Measurements from ENCODE around the gene SLC1A5. TPM values are rescaled to one million over a fixed set of nuclear protein-coding genes. Genes with fewer than 3 reads are reported as not detected.

SLC1A5 gene
- total RNA-seq, 2 experiments from 2014 or later, result 145 to 161 TPM

DNA sequence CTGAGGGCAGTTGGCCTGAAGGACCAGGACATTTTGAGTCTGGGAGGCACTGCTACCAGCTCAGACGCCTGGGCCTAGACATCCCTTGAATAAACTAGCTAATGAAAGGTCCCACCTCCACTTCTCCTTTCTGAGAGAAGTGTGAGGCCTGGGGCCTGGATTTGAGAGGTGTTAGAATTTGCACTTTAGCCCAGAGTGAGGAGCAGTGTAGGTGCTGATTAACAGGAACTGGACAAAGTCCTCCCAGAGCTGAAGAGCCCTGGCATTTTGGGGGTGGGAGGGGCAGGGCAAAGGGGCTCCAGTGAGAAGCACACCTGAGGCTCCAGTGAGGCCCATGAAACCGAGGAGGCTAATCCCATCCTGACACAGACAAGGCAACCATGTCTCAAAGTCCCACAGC is 15.2 kb upstream of the SLC1A5 start:
- Histone ChIP-seq H3K36me3 (ENCODE audit: insufficient read depth, low read length) (no peaks in the 10 kb centered on the region), H3K9me3 (ENCODE audit: low read length) (no peaks in the 10 kb centered on the region), H3K4me1 (ENCODE audit: insufficient read depth, low read length, poor library complexity, severe bottlenecking) (no peaks in the 10 kb centered on the region), H3K9me2 (ENCODE audit: insufficient read depth, low read length) (no peaks in the 10 kb centered on the region), H3K4me2 (ENCODE audit: low read length) (no peak overlapping the region), H3K79me2 (ENCODE audit: insufficient read depth, low read depth, low read length) (no peaks in the 10 kb centered on the region), H2AFZ (ENCODE audit: low read length) (no peak overlapping the region), H4K20me1 (ENCODE audit: insufficient read depth, low read length) (no peaks in the 10 kb centered on the region), H3K27ac (ENCODE audit: low read depth, low read length, poor library complexity, severe bottlenecking) (no peak overlapping the region), H3K4me3 (ENCODE audit: low read depth, low read length, poor library complexity, severe bottlenecking) (no peak overlapping the region)
- ChIA-PET CTCF (ENCODE audit: unreplicated experiment) (no interaction called here), POLR2A (interaction anchor here (0.7 kb wide), 1 partner anchor 204 kb away, joined by 3 read pairs; no protein-coding TSS in a partner anchor)
- TF ChIP-seq, protein P1, sequence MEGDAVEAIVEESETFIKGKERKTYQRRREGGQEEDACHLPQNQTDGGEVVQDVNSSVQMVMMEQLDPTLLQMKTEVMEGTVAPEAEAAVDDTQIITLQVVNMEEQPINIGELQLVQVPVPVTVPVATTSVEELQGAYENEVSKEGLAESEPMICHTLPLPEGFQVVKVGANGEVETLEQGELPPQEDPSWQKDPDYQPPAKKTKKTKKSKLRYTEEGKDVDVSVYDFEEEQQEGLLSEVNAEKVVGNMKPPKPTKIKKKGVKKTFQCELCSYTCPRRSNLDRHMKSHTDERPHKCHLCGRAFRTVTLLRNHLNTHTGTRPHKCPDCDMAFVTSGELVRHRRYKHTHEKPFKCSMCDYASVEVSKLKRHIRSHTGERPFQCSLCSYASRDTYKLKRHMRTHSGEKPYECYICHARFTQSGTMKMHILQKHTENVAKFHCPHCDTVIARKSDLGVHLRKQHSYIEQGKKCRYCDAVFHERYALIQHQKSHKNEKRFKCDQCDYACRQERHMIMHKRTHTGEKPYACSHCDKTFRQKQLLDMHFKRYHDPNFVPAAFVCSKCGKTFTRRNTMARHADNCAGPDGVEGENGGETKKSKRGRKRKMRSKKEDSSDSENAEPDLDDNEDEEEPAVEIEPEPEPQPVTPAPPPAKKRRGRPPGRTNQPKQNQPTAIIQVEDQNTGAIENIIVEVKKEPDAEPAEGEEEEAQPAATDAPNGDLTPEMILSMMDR (conservative IDR thresholded peaks at IDR 0.05; ENCODE audit: low read length), result no peak
- TF ChIP-seq EZH2phosphoT487 (IDR thresholded peaks at IDR 0.05; ENCODE audit: borderline replicate concordance, low read depth, low read length), result no peak
- intact Hi-C loops (cut with micrococcal nuclease; ENCODE audit: unreplicated experiment), result no loop called here
- DNase-seq (ENCODE audit: low spot score), result no peak
- BruUV-seq (replicated peaks), result no TSS peak

DNA sequence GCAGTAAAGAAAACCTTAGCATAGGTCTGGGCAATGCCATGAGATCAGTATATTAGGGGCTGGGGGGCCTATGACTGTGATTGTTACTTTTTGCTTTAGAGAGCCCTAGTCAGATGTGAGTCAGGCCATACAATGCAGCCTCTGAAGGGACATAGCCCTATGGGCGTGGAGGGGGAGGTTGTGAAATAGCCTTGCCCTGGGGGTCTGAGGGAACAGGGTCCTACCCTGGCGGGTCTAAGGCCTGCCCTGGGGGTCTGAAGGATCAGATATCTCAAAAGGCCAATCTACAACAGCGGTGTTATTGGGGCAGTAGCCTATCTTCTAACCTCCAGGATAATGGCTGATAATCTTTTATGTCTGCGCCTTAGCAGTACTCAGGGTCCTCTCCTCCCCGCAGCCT is 13.8 kb upstream of the SLC1A5 start:
- Histone ChIP-seq H3K9me2 (ENCODE audit: insufficient read depth, low read length) (no peaks in the 10 kb centered on the region), H3K79me2 (ENCODE audit: insufficient read depth, low read depth, low read length) (no peaks in the 10 kb centered on the region), H3K4me1 (ENCODE audit: insufficient read depth, low read length, poor library complexity, severe bottlenecking) (no peaks in the 10 kb centered on the region), H2AFZ (ENCODE audit: low read length) (no peak overlapping the region), H3K27ac (ENCODE audit: low read depth, low read length, poor library complexity, severe bottlenecking) (no peak overlapping the region), H3K9me3 (ENCODE audit: low read length) (no peaks in the 10 kb centered on the region), H4K20me1 (ENCODE audit: insufficient read depth, low read length) (no peaks in the 10 kb centered on the region), H3K36me3 (ENCODE audit: insufficient read depth, low read length) (no peaks in the 10 kb centered on the region), H3K4me2 (ENCODE audit: low read length) (no peak overlapping the region), H3K4me3 (ENCODE audit: low read depth, low read length, poor library complexity, severe bottlenecking) (no peak overlapping the region)
- POLR2A ChIA-PET, result no interaction called here
- no TSS peak for BruUV-seq (replicated peaks)
- intact Hi-C loops (cut with micrococcal nuclease; ENCODE audit: unreplicated experiment), result no loop called here
- TF ChIP-seq, protein P1 (conservative IDR thresholded peaks at IDR 0.05; ENCODE audit: low read length), result no peak
- TF ChIP-seq EZH2phosphoT487 (IDR thresholded peaks at IDR 0.05; ENCODE audit: borderline replicate concordance, low read depth, low read length), result no peak
- no peak for DNase-seq (ENCODE audit: low spot score)
- CTCF ChIA-PET (ENCODE audit: unreplicated experiment), result no interaction called here

DNA sequence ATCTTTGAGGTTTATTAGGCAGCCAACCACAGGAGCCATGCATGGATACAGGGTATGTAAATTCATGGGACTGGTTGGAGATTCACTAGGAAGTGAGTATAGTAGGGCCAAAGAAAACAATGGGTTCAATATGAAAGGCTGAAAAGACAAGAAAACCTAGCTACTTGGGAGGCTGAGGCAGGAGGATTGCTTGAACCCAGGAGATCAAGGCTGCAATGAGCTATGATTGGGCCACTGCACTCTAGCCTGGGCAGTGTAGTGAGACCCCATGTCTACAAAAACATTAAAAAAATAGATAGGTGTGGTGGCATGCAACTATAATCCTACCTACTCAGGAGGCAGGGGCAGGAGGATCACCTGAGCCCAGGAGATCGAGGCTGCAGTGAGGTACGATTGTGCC is 10.3 kb upstream of the SLC1A5 start:
- Histone ChIP-seq H3K4me2 (ENCODE audit: low read length) (no peak overlapping the region), H2AFZ (ENCODE audit: low read length) (no peak overlapping the region), H3K9me2 (ENCODE audit: insufficient read depth, low read length) (no peaks in the 10 kb centered on the region), H3K4me3 (ENCODE audit: low read depth, low read length, poor library complexity, severe bottlenecking) (no peak overlapping the region), H3K4me1 (ENCODE audit: insufficient read depth, low read length, poor library complexity, severe bottlenecking) (no peaks in the 10 kb centered on the region), H3K27ac (ENCODE audit: low read depth, low read length, poor library complexity, severe bottlenecking) (no peak overlapping the region), H3K36me3 (ENCODE audit: insufficient read depth, low read length) (no peaks in the 10 kb centered on the region), H3K79me2 (ENCODE audit: insufficient read depth, low read depth, low read length) (no peaks in the 10 kb centered on the region), H4K20me1 (ENCODE audit: insufficient read depth, low read length) (no peaks in the 10 kb centered on the region), H3K9me3 (ENCODE audit: low read length) (no peaks in the 10 kb centered on the region)
- no peak for DNase-seq (ENCODE audit: low spot score)
- TF ChIP-seq, protein P1 (conservative IDR thresholded peaks at IDR 0.05; ENCODE audit: low read length), result no peak
- TF ChIP-seq EZH2phosphoT487 (IDR thresholded peaks at IDR 0.05; ENCODE audit: borderline replicate concordance, low read depth, low read length), result no peak
- CTCF ChIA-PET (ENCODE audit: unreplicated experiment), result interaction anchor here (0.6 kb wide), 1 partner anchor 12 kb away, joined by 3 read pairs; no protein-coding TSS in a partner anchor
- intact Hi-C loops (cut with micrococcal nuclease; ENCODE audit: unreplicated experiment), result no loop called here
- POLR2A ChIA-PET, result no interaction called here
- no TSS peak for BruUV-seq (replicated peaks)
